Breast epithelium (tissue), 3 donors: ENCODE measurements around the gene RASA3.

Experiments used
- POLR2AphosphoS5 ChIP-seq, 3 donors: sonication (generic); formaldehyde crosslinking; IDR thresholded peaks; one replicate each; pipeline ENCODE4 v1.6.1; 2017; ENCODE audit warnings: antibody characterized with exemption in 3 of 3
- TF ChIP-seq, protein P1 (sequence below), 3 donors: fragments of 450-650 bp; IDR thresholded peaks; one replicate each; pipeline ENCODE4 v1.5.1; 2016 to 2017; ENCODE audit warnings: antibody characterized with exemption in 3 of 3, mild to moderate bottlenecking in 3 of 3, moderate library complexity in 3 of 3

DNA sequence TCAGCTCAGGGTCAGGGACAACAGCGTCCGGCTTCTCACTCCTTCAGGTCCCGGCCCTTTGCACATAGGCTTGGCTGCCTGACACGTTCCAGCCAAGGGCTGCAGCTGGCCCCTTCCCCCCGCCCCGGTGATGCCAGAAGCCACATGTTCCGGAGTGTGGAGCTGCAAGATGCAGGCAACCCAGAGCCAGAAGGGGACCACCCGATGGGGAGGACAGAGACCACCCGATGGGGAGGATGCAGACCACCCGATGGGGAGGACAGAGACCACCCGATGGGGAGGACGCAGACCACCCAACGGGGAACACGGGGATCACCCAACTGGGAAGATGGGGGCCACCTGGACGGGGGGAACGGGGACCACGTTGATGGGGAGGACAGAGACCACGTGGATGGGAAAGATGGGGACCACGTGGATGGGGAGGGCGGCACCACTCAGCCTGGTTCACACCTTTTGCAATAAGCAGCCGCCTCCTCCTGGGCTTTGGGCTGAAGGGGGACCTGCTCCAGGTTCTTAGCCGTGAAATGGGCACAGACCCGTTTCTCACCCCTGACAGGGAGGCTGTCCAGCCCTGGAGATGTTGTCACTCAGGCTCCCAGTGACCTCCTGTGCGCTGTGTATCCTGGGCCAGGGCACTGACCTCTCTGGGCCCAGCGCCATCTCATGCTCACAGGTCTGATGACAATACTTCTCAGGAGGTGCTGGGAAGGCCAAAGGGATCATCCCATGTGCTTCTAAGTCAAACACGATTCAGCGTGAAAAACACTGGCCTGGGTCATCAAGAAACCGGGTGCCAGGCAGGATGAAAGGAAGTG lies 193.1 kb downstream of the RASA3 start:
- TF ChIP-seq, protein P1, sequence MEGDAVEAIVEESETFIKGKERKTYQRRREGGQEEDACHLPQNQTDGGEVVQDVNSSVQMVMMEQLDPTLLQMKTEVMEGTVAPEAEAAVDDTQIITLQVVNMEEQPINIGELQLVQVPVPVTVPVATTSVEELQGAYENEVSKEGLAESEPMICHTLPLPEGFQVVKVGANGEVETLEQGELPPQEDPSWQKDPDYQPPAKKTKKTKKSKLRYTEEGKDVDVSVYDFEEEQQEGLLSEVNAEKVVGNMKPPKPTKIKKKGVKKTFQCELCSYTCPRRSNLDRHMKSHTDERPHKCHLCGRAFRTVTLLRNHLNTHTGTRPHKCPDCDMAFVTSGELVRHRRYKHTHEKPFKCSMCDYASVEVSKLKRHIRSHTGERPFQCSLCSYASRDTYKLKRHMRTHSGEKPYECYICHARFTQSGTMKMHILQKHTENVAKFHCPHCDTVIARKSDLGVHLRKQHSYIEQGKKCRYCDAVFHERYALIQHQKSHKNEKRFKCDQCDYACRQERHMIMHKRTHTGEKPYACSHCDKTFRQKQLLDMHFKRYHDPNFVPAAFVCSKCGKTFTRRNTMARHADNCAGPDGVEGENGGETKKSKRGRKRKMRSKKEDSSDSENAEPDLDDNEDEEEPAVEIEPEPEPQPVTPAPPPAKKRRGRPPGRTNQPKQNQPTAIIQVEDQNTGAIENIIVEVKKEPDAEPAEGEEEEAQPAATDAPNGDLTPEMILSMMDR (IDR thresholded peaks at IDR 0.05), result no peak
- no peak for TF ChIP-seq POLR2AphosphoS5 (IDR thresholded peaks at IDR 0.05)
